ENCODE results near the gene RNF212. TPM values are rescaled to one million over a fixed set of nuclear protein-coding genes. Genes with fewer than 3 reads are reported as not detected.

The RNF212 gene
- total RNA-seq, 6 donors from 2014 or later: 2.7 to 14.7 (median 5.3) TPM

- Histone ChIP-seq H3K9me3 (no peaks in the 10 kb centered on the region), H3K4me3 (no peak overlapping the region), H3K27me3 (no peaks in the 10 kb centered on the region), H3K36me3 (no peaks in the 10 kb centered on the region), H3K4me1 (no peaks in the 10 kb centered on the region), H3K27ac (no peak overlapping the region)
- 82 to 84% methylated on average over 10 of the region's 10 CpGs for WGBS, 2 donors
- no peak for ATAC-seq (ENCODE audit: low FRiP score in 2 of 2)
- DNase-seq: no peak
- TF ChIP-seq CTCF (IDR thresholded peaks at IDR 0.05): no peak
- TF ChIP-seq POLR2AphosphoS5 (IDR thresholded peaks at IDR 0.05): no peak
- no peak for TF ChIP-seq POLR2A (IDR thresholded peaks at IDR 0.05)
- TF ChIP-seq EP300 (IDR thresholded peaks at IDR 0.05): no peak
Observed at GRCh38 chr4:1105662-1106061, 7.7 kb downstream of the RNF212 start.

GRCh38 chr4:1105067-1105466 lies 8.3 kb downstream of the RNF212 start:
- H3K27me3 ChIP-seq: no peaks in the 10 kb centered on the region
- no peak for TF ChIP-seq POLR2AphosphoS5 (IDR thresholded peaks at IDR 0.05)
- TF ChIP-seq EP300 (IDR thresholded peaks at IDR 0.05): no peak
- TF ChIP-seq POLR2A (IDR thresholded peaks at IDR 0.05): no peak
- no peak for TF ChIP-seq CTCF (IDR thresholded peaks at IDR 0.05)
- no peak for DNase-seq
- ATAC-seq (ENCODE audit: low FRiP score in 2 of 2): no peak
- H3K4me3 ChIP-seq: no peak overlapping the region
- no peak overlapping the region for H3K27ac ChIP-seq
- WGBS, 2 donors: 72 to 80% methylated on average over 12 of the region's 12 CpGs
- no peaks in the 10 kb centered on the region for H3K9me3 ChIP-seq
- no peaks in the 10 kb centered on the region for H3K36me3 ChIP-seq
- no peaks in the 10 kb centered on the region for H3K4me1 ChIP-seq

DNA sequence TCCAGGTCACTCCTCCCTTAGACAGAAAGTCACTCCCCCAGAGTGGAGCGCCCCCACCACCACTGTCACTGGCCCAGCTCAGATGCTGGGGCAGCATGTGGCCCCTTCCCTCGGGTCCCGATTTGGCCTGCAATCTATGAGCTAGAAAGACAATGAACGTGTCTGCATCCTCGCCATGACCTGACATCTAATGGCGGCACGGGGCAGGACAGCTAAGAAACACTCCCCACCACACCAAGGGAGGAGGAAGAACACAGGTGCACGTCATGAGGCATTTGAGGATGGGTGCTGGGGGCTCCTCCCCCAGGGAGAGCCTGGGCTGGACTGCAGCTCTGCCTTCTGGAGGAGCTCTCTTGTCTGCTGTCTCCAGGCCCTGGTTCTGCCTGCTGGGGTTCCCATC lies 8.7 kb downstream of the RNF212 start:
- Histone ChIP-seq H3K9me3 (no peaks in the 10 kb centered on the region), H3K4me1 (no peaks in the 10 kb centered on the region), H3K27me3 (no peaks in the 10 kb centered on the region), H3K4me3 (no peak overlapping the region), H3K27ac (no peak overlapping the region), H3K36me3 (no peaks in the 10 kb centered on the region)
- ATAC-seq (ENCODE audit: low FRiP score in 2 of 2) (no peak), DNase-seq (no peak)
- 90 to 95% methylated on average over 4 to 8 of the region's 8 CpGs for WGBS, 2 donors
- TF ChIP-seq EP300 (IDR thresholded peaks at IDR 0.05): no peak
- no peak for TF ChIP-seq POLR2AphosphoS5 (IDR thresholded peaks at IDR 0.05)
- no peak for TF ChIP-seq CTCF (IDR thresholded peaks at IDR 0.05)
- TF ChIP-seq POLR2A (IDR thresholded peaks at IDR 0.05): no peak

GRCh38 chr4:1099684-1100335 lies 13.6 kb downstream of the RNF212 start:
- no peak overlapping the region for H3K4me3 ChIP-seq
- H3K27me3 ChIP-seq: no peaks in the 10 kb centered on the region
- no peaks in the 10 kb centered on the region for H3K36me3 ChIP-seq
- DNase-seq: no peak
- TF ChIP-seq CTCF (IDR thresholded peaks at IDR 0.05) (no peak), POLR2AphosphoS5 (IDR thresholded peaks at IDR 0.05) (no peak), EP300 (IDR thresholded peaks at IDR 0.05) (no peak), POLR2A (IDR thresholded peaks at IDR 0.05) (no peak)
- H3K27ac ChIP-seq: no peak overlapping the region
- ATAC-seq (ENCODE audit: low FRiP score in 2 of 2): no peak
- H3K9me3 ChIP-seq: no peaks in the 10 kb centered on the region
- 84 to 90% methylated on average over 27 of the region's 27 CpGs for WGBS, 2 donors
- no peaks in the 10 kb centered on the region for H3K4me1 ChIP-seq

DNA sequence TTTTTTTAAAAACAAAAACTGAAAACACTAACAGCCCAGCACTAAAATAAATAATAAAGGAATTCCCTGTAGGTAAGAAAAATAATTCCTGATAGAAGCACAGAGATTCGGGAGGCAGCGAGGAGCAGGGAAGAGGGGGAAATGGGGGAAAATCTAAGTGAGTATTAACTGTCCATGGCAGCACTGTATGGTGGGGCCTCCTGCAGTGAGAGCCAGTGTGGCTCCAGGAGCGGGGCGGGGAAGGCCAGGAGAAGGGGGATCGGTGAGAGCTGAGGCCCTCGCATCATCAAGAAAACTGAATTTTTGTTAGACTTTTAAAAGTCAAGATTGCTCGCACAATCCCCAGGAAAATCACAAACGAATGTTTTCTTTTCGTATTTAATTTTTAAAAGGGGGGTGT lies 14.1 kb downstream of the RNF212 start:
- Histone ChIP-seq H3K4me3 (no peak overlapping the region), H3K9me3 (no peaks in the 10 kb centered on the region), H3K4me1 (no peaks in the 10 kb centered on the region), H3K27me3 (no peaks in the 10 kb centered on the region), H3K27ac (no peak overlapping the region), H3K36me3 (no peaks in the 10 kb centered on the region)
- TF ChIP-seq POLR2AphosphoS5 (IDR thresholded peaks at IDR 0.05): no peak
- TF ChIP-seq POLR2A (IDR thresholded peaks at IDR 0.05): no peak
- TF ChIP-seq CTCF (IDR thresholded peaks at IDR 0.05): no peak
- TF ChIP-seq EP300 (IDR thresholded peaks at IDR 0.05): no peak
- ATAC-seq (ENCODE audit: low FRiP score in 2 of 2): no peak
- WGBS, 2 donors: 91 to 95% methylated on average over 9 of the region's 9 CpGs
- no peak for DNase-seq

Measured in upper lobe of left lung (tissue), 6 donors.